Testis (tissue), 2 donors: ENCODE results near the gene APOA5.

Experiments used
- POLR2A ChIP-seq: fragments of 450-650 bp; IDR thresholded peaks from one replicate; pipeline ENCODE4 v1.6.1; 2017; ENCODE audit warnings: antibody characterized with exemption, mild to moderate bottlenecking, moderate library complexity
- TF ChIP-seq, protein P1 (sequence below), 3 experiments: fragments of 450-650 bp in 2 of 3; fragments of 200-600 bp in 1 of 3; sonication (generic) in 1 of 3; IDR thresholded peaks; one replicate each; pipeline ENCODE4 v1.5.1; 2016 to 2019; ENCODE audit warnings: antibody characterized with exemption in 3 of 3, mild to moderate bottlenecking in 2 of 3, moderate library complexity in 1 of 3

DNA sequence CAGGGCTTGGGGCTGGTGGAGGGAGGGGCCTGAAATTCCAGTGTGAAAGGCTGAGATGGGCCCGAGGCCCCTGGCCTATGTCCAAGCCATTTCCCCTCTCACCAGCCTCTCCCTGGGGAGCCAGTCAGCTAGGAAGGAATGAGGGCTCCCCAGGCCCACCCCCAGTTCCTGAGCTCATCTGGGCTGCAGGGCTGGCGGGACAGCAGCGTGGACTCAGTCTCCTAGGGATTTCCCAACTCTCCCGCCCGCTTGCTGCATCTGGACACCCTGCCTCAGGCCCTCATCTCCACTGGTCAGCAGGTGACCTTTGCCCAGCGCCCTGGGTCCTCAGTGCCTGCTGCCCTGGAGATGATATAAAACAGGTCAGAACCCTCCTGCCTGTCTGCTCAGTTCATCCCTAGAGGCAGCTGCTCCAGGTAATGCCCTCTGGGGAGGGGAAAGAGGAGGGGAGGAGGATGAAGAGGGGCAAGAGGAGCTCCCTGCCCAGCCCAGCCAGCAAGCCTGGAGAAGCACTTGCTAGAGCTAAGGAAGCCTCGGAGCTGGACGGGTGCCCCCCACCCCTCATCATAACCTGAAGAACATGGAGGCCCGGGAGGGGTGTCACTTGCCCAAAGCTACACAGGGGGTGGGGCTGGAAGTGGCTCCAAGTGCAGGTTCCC lies 38.0 kb upstream of the APOA5 start, which contains the start of gene APOC3:
- TF ChIP-seq, protein P1, sequence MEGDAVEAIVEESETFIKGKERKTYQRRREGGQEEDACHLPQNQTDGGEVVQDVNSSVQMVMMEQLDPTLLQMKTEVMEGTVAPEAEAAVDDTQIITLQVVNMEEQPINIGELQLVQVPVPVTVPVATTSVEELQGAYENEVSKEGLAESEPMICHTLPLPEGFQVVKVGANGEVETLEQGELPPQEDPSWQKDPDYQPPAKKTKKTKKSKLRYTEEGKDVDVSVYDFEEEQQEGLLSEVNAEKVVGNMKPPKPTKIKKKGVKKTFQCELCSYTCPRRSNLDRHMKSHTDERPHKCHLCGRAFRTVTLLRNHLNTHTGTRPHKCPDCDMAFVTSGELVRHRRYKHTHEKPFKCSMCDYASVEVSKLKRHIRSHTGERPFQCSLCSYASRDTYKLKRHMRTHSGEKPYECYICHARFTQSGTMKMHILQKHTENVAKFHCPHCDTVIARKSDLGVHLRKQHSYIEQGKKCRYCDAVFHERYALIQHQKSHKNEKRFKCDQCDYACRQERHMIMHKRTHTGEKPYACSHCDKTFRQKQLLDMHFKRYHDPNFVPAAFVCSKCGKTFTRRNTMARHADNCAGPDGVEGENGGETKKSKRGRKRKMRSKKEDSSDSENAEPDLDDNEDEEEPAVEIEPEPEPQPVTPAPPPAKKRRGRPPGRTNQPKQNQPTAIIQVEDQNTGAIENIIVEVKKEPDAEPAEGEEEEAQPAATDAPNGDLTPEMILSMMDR (IDR thresholded peaks at IDR 0.05) = no peak
- TF ChIP-seq POLR2A = no peak
